ENCODE results near the gene RGS21. TPM values are rescaled to one million over a fixed set of nuclear protein-coding genes. Genes with fewer than 3 reads are reported as not detected.
"Not testable (repeated sequence)": the region's sequence is repeated elsewhere in the genome, so short reads cannot be mapped to it uniquely, and the experiment has no call there.

The RGS21 gene
- total RNA-seq, 6 experiments from 2014 or later, result not detected

- DNase-seq, result no peak
- H3K36me3 ChIP-seq, result no peaks in the 10 kb centered on the region
- H3K27ac ChIP-seq, result no peak overlapping the region
- no peak overlapping the region for H3K4me3 ChIP-seq
- no peaks in the 10 kb centered on the region for H3K27me3 ChIP-seq
- intact Hi-C loops (cut with DNase I), result no loop called here
- H3K4me1 ChIP-seq, result no peaks in the 10 kb centered on the region
- TF ChIP-seq, protein P1, sequence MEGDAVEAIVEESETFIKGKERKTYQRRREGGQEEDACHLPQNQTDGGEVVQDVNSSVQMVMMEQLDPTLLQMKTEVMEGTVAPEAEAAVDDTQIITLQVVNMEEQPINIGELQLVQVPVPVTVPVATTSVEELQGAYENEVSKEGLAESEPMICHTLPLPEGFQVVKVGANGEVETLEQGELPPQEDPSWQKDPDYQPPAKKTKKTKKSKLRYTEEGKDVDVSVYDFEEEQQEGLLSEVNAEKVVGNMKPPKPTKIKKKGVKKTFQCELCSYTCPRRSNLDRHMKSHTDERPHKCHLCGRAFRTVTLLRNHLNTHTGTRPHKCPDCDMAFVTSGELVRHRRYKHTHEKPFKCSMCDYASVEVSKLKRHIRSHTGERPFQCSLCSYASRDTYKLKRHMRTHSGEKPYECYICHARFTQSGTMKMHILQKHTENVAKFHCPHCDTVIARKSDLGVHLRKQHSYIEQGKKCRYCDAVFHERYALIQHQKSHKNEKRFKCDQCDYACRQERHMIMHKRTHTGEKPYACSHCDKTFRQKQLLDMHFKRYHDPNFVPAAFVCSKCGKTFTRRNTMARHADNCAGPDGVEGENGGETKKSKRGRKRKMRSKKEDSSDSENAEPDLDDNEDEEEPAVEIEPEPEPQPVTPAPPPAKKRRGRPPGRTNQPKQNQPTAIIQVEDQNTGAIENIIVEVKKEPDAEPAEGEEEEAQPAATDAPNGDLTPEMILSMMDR (IDR thresholded peaks at IDR 0.05), result no peak
- no peak for TF ChIP-seq POLR2A (IDR thresholded peaks at IDR 0.05)
- no peaks in the 10 kb centered on the region for H3K9me3 ChIP-seq
- no peak for ATAC-seq
- WGBS (ENCODE audit: insufficient coverage, low coverage, low lambda C conversion rate, missing lambda C conversion rate), result 47% methylated on average over 3 of the region's 3 CpGs
These were observed 42.2 kb upstream of the RGS21 start for GRCh38 chr1:192274588-192274987.

GRCh38 chr1:192277635-192278034 is 39.2 kb upstream of the RGS21 start:
- intact Hi-C loops (cut with DNase I), result no loop called here
- WGBS (ENCODE audit: insufficient coverage, low coverage, low lambda C conversion rate, missing lambda C conversion rate), result 25% methylated on average over 1 of the region's 1 CpG

GRCh38 chr1:192284927-192285326 is 31.9 kb upstream of the RGS21 start:
- no peak overlapping the region for H3K4me3 ChIP-seq
- no peaks in the 10 kb centered on the region for H3K36me3 ChIP-seq
- WGBS (ENCODE audit: insufficient coverage, low coverage, low lambda C conversion rate, missing lambda C conversion rate), result 45% methylated on average over 2 of the region's 2 CpGs
- H3K27ac ChIP-seq, result no peak overlapping the region
- no peak for ATAC-seq
- no peaks in the 10 kb centered on the region for H3K27me3 ChIP-seq
- TF ChIP-seq POLR2A (IDR thresholded peaks at IDR 0.05), result no peak
- TF ChIP-seq, protein P1 (IDR thresholded peaks at IDR 0.05), result no peak
- no peak for DNase-seq
- intact Hi-C loops (cut with DNase I), result no loop called here
- H3K4me1 ChIP-seq, result no peaks in the 10 kb centered on the region
- no peaks in the 10 kb centered on the region for H3K9me3 ChIP-seq

More at GRCh38 chr1:192277635-192278034, 39.2 kb upstream of the RGS21 start:
- H3K4me1 ChIP-seq, result no peaks in the 10 kb centered on the region
- no peak for ATAC-seq
- no peak for DNase-seq
- no peaks in the 10 kb centered on the region for H3K27me3 ChIP-seq
- H3K4me3 ChIP-seq, result no peak overlapping the region
- H3K27ac ChIP-seq, result no peak overlapping the region
- no peaks in the 10 kb centered on the region for H3K9me3 ChIP-seq
- TF ChIP-seq, protein P1 (IDR thresholded peaks at IDR 0.05), result no peak
- no peak for TF ChIP-seq POLR2A (IDR thresholded peaks at IDR 0.05)
- no peaks in the 10 kb centered on the region for H3K36me3 ChIP-seq

DNA sequence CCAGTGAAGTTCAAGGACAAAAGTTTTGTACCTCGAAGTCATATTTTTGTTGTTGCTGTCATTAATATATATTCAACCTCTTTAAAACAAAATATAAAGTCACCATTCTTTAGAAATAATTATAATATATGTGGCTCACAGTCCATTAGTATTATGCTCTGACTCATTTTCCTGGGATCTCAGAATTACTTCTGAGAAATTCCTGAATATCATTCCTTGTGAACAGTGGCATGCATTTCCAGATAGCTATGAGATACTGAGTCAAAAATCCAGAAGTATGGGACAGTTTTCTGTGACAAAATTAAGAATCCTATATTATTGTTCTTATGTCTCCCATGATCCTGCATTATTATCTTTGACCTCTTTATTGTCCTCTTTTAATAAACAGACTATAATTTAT is 13.8 kb upstream of the RGS21 start:
- H3K4me1 ChIP-seq, result no peaks in the 10 kb centered on the region
- no peak for TF ChIP-seq POLR2A (IDR thresholded peaks at IDR 0.05)
- TF ChIP-seq, protein P1 (IDR thresholded peaks at IDR 0.05), result no peak
- H3K4me3 ChIP-seq, result no peak overlapping the region
- H3K9me3 ChIP-seq, result no peaks in the 10 kb centered on the region
- H3K36me3 ChIP-seq, result no peaks in the 10 kb centered on the region
- 28% methylated on average over 1 of the region's 1 CpG for WGBS (ENCODE audit: insufficient coverage, low coverage, low lambda C conversion rate, missing lambda C conversion rate)
- ATAC-seq, result no peak
- intact Hi-C loops (cut with DNase I), result no loop called here
- no peak for DNase-seq
- H3K27ac ChIP-seq, result no peak overlapping the region
- H3K27me3 ChIP-seq, result no peaks in the 10 kb centered on the region

DNA sequence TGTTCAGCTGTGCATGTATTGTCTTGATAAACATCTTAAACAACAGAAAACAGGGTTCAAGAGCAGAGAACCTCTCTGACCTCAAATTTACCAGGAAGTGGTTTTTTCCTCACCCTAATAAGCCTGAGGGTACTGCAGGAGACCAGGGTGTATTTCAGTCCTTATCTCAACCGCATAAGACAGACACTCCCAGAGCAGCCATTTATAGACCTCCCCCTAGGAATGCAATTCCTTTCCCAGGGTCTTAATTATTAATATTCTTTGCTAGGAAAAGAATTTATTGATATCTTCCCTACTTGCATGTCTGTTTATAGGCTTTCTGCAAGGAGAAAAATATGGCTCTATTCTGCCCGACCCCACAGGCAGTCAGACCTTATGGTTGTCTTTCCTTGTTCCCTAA is 8.5 kb upstream of the RGS21 start:
- ATAC-seq; H3K36me3 ChIP-seq; intact Hi-C loops (cut with DNase I); H3K9me3 ChIP-seq; H3K4me3 ChIP-seq; H3K27me3 ChIP-seq; H3K4me1 ChIP-seq; H3K27ac ChIP-seq; DNase-seq: not testable (repeated sequence)
- WGBS (ENCODE audit: insufficient coverage, low coverage, low lambda C conversion rate, missing lambda C conversion rate), result 79% methylated on average over 2 of the region's 2 CpGs

Measured in right lobe of liver (tissue), 6 donors.